Measurements from ENCODE around the gene PTGR2.

PTGR2 gene

GRCh38 chr14:73842201-73842600 lies 9.4 kb upstream of the PTGR2 start:
- CTCF ChIA-PET: interaction anchor here (2.4 to 2.9 kb wide), 2 partner anchors 111 to 113 kb away, joined by 6 to 13 read pairs; no protein-coding TSS in a partner anchor
- POLR2A ChIA-PET: no interaction called here
- no peak for TF ChIP-seq CTCF (IDR thresholded peaks at IDR 0.05; ENCODE audit: insufficient read depth, low read length, missing control alignments)
- no peak for DNase-seq (ENCODE audit: low read depth, low spot score)
- H3K4me3 ChIP-seq (ENCODE audit: low read depth, low read length): no peak overlapping the region

- ChIA-PET POLR2A (no interaction called here), CTCF (interaction anchor here (1.5 to 2.9 kb wide), 3 partner anchors 16 to 114 kb away, joined by 6 to 13 read pairs (median 6); no protein-coding TSS in a partner anchor)
- no peak for DNase-seq (ENCODE audit: low read depth, low spot score)
- H3K4me3 ChIP-seq (ENCODE audit: low read depth, low read length): no peak overlapping the region
- TF ChIP-seq CTCF (IDR thresholded peaks at IDR 0.05; ENCODE audit: insufficient read depth, low read length, missing control alignments): no peak
These were observed 8.8 kb upstream of the PTGR2 start for GRCh38 chr14:73842851-73843250.

GRCh38 chr14:73843296-73843695 lies 8.3 kb upstream of the PTGR2 start:
- H3K4me3 ChIP-seq (ENCODE audit: low read depth, low read length): no peak overlapping the region
- CTCF ChIA-PET: interaction anchor here (1.5 to 2.9 kb wide), 3 partner anchors 17 to 114 kb away, joined by 6 to 13 read pairs (median 6); no protein-coding TSS in a partner anchor
- no peak for DNase-seq (ENCODE audit: low read depth, low spot score)
- POLR2A ChIA-PET: no interaction called here
- no peak for TF ChIP-seq CTCF (IDR thresholded peaks at IDR 0.05; ENCODE audit: insufficient read depth, low read length, missing control alignments)

- TF ChIP-seq CTCF (IDR thresholded peaks at IDR 0.05; ENCODE audit: insufficient read depth, low read length, missing control alignments): no peak
- DNase-seq (ENCODE audit: low read depth, low spot score): no peak
- ChIA-PET POLR2A (no interaction called here), CTCF (interaction anchor here (1.1 to 1.5 kb wide), 3 partner anchors 10 to 118 kb away, joined by 3 to 4 read pairs (median 4); no protein-coding TSS in a partner anchor)
- no peak overlapping the region for H3K4me3 ChIP-seq (ENCODE audit: low read depth, low read length)
These were observed 4.7 kb upstream of the PTGR2 start for GRCh38 chr14:73846947-73847346.

- ChIA-PET POLR2A (interaction anchor here (1.0 to 1.4 kb wide), 2 partner anchors 65 to 138 kb away, joined by 3 to 4 read pairs; no protein-coding TSS in a partner anchor), CTCF (interaction anchor here (1.0 to 3.6 kb wide), 6 partner anchors 12 to 134 kb away, joined by 3 to 25 read pairs (median 4); no protein-coding TSS in a partner anchor)
- DNase-seq (ENCODE audit: low read depth, low spot score): no peak
- TF ChIP-seq CTCF (IDR thresholded peaks at IDR 0.05; ENCODE audit: insufficient read depth, low read length, missing control alignments): no peak
- peak overlapping the region; percentile 67 for H3K4me3 ChIP-seq (ENCODE audit: low read depth, low read length)
These were observed 631 bp upstream of the PTGR2 start for GRCh38 chr14:73851000-73851399.

GRCh38 chr14:73859145-73859544 lies 7.5 kb downstream of the PTGR2 start:
- DNase-seq (ENCODE audit: low read depth, low spot score): no peak
- H3K4me3 ChIP-seq (ENCODE audit: low read depth, low read length): no peak overlapping the region
- ChIA-PET CTCF (interaction anchor here (0.8 kb wide), 1 partner anchor 351 kb away, joined by 3 read pairs; no protein-coding TSS in a partner anchor), POLR2A (no interaction called here)
- TF ChIP-seq CTCF (IDR thresholded peaks at IDR 0.05; ENCODE audit: insufficient read depth, low read length, missing control alignments): no peak
